ENCODE measurements around the gene LHFPL3. TPM values are rescaled to one million over a fixed set of nuclear protein-coding genes. Genes with fewer than 3 reads are reported as not detected.

Gene LHFPL3
- total RNA-seq, 1 experiment from 2014 or later, result not detected

- no peak overlapping the region for H3K14ac ChIP-seq (ENCODE audit: insufficient read depth, low read length)
- no peak overlapping the region for H3K9ac ChIP-seq (ENCODE audit: extremely low read depth, insufficient read length, low read length)
- no peak overlapping the region for H2AK5ac ChIP-seq (ENCODE audit: insufficient read length, low read length)
- H3K9me3 Mint-ChIP-seq, result peaks cover 40 to 50% of the 10 kb centered on the region in 2 experiments
- no peak overlapping the region for H2BK5ac ChIP-seq (ENCODE audit: insufficient read length, low read length)
- H3K27me3 ChIP-seq (ENCODE audit: insufficient read depth, low read length), result peaks cover 3% of the 10 kb centered on the region; the same call in 1 of the 2 replicates
- H3K23ac ChIP-seq (ENCODE audit: insufficient read length, low read depth, low read length), result no peak overlapping the region
- H4K8ac ChIP-seq (replicated peaks; ENCODE audit: insufficient read length, low read depth, low read length), result no peak overlapping the region
- TF ChIP-seq CTCF (conservative IDR thresholded peaks at IDR 0.05), result no peak
- no peak overlapping the region for H3K18ac ChIP-seq (ENCODE audit: insufficient read length, low read depth, low read length)
- no peak overlapping the region for H3K4me3 Mint-ChIP-seq
- peaks cover 2 to 16% (median 10%) of the 10 kb centered on the region in 3 experiments; a peak in 4 of 7 replicates for H3K36me3 Mint-ChIP-seq (ENCODE audit: insufficient read depth in 1 of 3, low read depth in 3 of 3)
- WGBS (ENCODE audit: extremely low coverage, insufficient read length, low lambda C conversion rate), result no CpG with 5 or more reads among the region's 3 CpGs
- no peak overlapping the region for H2BK12ac ChIP-seq (ENCODE audit: insufficient read length, low read depth, low read length)
- no peak for DNase-seq
- H3K79me2 ChIP-seq (ENCODE audit: insufficient read depth, low read length), result no peaks in the 10 kb centered on the region
- peak overlapping the region in 1 of 3 experiments; percentile 60; a peak in 1 of 7 replicates for H3K27ac Mint-ChIP-seq
- no peaks in the 10 kb centered on the region for H3K23me2 ChIP-seq (ENCODE audit: insufficient read length, low read depth, low read length, poor library complexity, severe bottlenecking)
- H2AFZ ChIP-seq (ENCODE audit: low read length), result no peak overlapping the region
- no peak overlapping the region for H3K56ac ChIP-seq (ENCODE audit: insufficient read length, low read depth, low read length)
- no peaks in the 10 kb centered on the region for H4K20me1 ChIP-seq (ENCODE audit: control insufficient read depth, insufficient read depth, insufficient read length)
- H3K4me1 Mint-ChIP-seq, result no peaks in the 10 kb centered on the region
- H2BK20ac ChIP-seq (ENCODE audit: low read depth, low read length, poor library complexity, severe bottlenecking), result no peak overlapping the region
- H3K27me3 Mint-ChIP-seq (ENCODE audit: low read depth), result peaks cover 5% of the 10 kb centered on the region
- peaks cover 5% of the 10 kb centered on the region for H3K9me3 ChIP-seq (ENCODE audit: control insufficient read depth, low read depth, low read length)
- no peak overlapping the region for H4K5ac ChIP-seq (ENCODE audit: insufficient read length, low read depth, low read length)
- H2BK15ac ChIP-seq (ENCODE audit: low read depth, low read length), result no peak overlapping the region
- H3K4ac ChIP-seq (ENCODE audit: low read depth, low read length), result no peak overlapping the region
- no peak overlapping the region for H4K91ac ChIP-seq (ENCODE audit: insufficient read length, low read depth, low read length)
- no peak overlapping the region for H2BK120ac ChIP-seq (ENCODE audit: low read depth, low read length, poor library complexity, severe bottlenecking)
- no peak overlapping the region for H3K4me2 ChIP-seq (ENCODE audit: insufficient read depth, insufficient read length, low read length)
- H3K4me1 ChIP-seq (ENCODE audit: insufficient read depth, low read length), result no peaks in the 10 kb centered on the region
- H3K27ac ChIP-seq (ENCODE audit: insufficient read length, low read depth, low read length), result no peak overlapping the region
- no peak overlapping the region for H3T11ph ChIP-seq (ENCODE audit: low read length)
- H3K79me1 ChIP-seq (ENCODE audit: insufficient read depth, low read depth, low read length, poor library complexity, severe bottlenecking), result no peaks in the 10 kb centered on the region
Observed at GRCh38 chr7:104458875-104459274, 130.5 kb downstream of the LHFPL3 start.
